HT-29 (cell line): ENCODE data around the gene WDR35. TPM values are rescaled to one million over a fixed set of nuclear protein-coding genes. Genes with fewer than 3 reads are reported as not detected.
A peak's percentile ranks its signal among the peaks of the same experiment; 100 is the strongest.

Experiments used
- DNase-seq: peaks from one replicate; pipeline ENCODE4 v3.0.0-alpha.2; 2015; ENCODE audit warnings: low spot score
- total RNA-seq: library from RNA; depleted of rRNA; stranded (reverse); fragments of >200 nt; shearing (Covaris generic); gene quantifications from 2 replicates; pipeline ENCODE4 v1.2.3, GENCODE V29; 2014; rRNA removed

WDR35 gene
- total RNA-seq = 3.9 and 4.4 TPM in 2 replicates

- peak; percentile 94 for DNase-seq
These were observed at the start of gene WDR35 for GRCh38 chr2:19989667-19990415. Gene WDR35, minus strand, starts transcription at chr2:19990105. Its CDS starts 90 bp downstream, at chr2:19990015.

- DNase-seq = no peak
These were observed 47.8 kb upstream of the WDR35 start for GRCh38 chr2:20037660-20038059.

- no peak for DNase-seq
These were observed 46.2 kb upstream of the WDR35 start for GRCh38 chr2:20035955-20036666.

GRCh38 chr2:20034821-20035220, 44.9 kb upstream of the WDR35 start:
- DNase-seq = no peak

- no peak for DNase-seq
These were observed 44.3 kb upstream of the WDR35 start for GRCh38 chr2:20034218-20034617.

- no peak for DNase-seq
These were observed 43.4 kb upstream of the WDR35 start for GRCh38 chr2:20033322-20033721.

- no peak for DNase-seq
These were observed 40.3 kb upstream of the WDR35 start for GRCh38 chr2:20030224-20030623.

- peak; percentile 53 for DNase-seq
These were observed 38.0 kb upstream of the WDR35 start for GRCh38 chr2:20027705-20028434.

- peak; percentile 60 for DNase-seq
These were observed 37.4 kb upstream of the WDR35 start for GRCh38 chr2:20027260-20027677.

GRCh38 chr2:20025065-20025786, 35.3 kb upstream of the WDR35 start:
- peak; percentile 59 for DNase-seq

- no peak for DNase-seq
These were observed 33.8 kb upstream of the WDR35 start for GRCh38 chr2:20023688-20024087.

- no peak for DNase-seq
These were observed 31.6 kb upstream of the WDR35 start for GRCh38 chr2:20021405-20022009.

GRCh38 chr2:20019747-20020146, 29.8 kb upstream of the WDR35 start:
- no peak for DNase-seq

- DNase-seq = no peak
These were observed 28.8 kb upstream of the WDR35 start for GRCh38 chr2:20018601-20019152.

- DNase-seq = no peak
These were observed 26.4 kb upstream of the WDR35 start for GRCh38 chr2:20016346-20016745.

GRCh38 chr2:20015482-20016083, 25.7 kb upstream of the WDR35 start:
- DNase-seq = peak; percentile 75

- no peak for DNase-seq
These were observed 23.4 kb upstream of the WDR35 start for GRCh38 chr2:20013126-20013849.

- DNase-seq = peak; percentile 42
These were observed 22.6 kb upstream of the WDR35 start, which contains the start of gene MATN3 for GRCh38 chr2:20012282-20013125. Gene MATN3, minus strand, starts transcription at chr2:20012668. Its CDS starts 37 bp downstream, at chr2:20012631.

- DNase-seq = no peak
These were observed 22.1 kb upstream of the WDR35 start for GRCh38 chr2:20012032-20012281.
